Stimulated activated CD4-positive, alpha-beta T cell treated with anti-CD3 and anti-CD28 coated beads, Interleukin-2, amount 100 ng/mL, for 24 hours (primary cell): ENCODE results near the gene CHN2.
A peak's percentile ranks its signal among the peaks of the same experiment; 100 is the strongest.

Source experiments
- DNase-seq, 2 donors: peaks; one replicate each; pipeline ENCODE4 v3.0.0-alpha.2; 2020

The CHN2 gene

DNA sequence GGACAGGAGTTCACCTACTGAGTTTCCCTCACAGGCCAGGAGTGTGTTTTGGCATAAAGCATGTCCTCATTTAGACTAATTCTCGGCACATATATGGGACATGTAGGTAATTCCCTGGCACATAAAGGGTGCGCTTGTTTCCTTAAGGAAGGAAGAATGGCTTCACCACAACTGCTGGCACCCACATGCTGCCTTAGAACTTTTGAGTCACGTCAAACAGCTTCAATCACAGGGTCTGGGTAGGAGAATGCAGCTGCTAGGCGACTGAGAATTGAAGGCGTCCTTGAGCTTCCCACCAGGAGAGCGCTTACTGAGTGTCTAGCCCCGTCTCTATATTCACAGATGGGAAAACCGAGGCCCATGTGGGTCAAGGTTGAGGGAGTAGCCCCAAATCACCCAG, 146.1 kb downstream of the CHN2 start:
- DNase-seq: no peak

GRCh38 chr7:29341156-29341555, 146.6 kb downstream of the CHN2 start:
- no peak for DNase-seq

DNA sequence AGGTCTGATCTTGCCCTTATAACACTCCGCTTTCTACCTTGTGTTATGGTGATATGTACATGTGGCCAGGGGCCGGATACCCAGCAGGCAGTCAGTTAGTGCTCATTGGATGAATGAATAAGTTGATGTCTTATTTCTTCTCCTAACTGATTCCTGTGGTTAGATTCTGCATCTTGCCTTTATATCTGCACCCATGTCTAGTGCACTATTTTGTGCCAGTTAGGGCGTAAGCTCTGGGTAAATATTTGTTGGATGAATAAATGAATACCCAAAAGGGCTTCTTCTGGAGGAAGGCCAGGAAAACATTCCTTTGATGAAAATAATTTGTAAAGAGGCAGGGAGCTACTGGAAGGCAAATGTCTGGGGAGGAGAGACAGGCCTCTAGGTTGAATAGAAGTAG, 148.2 kb downstream of the CHN2 start:
- DNase-seq: no peak

DNA sequence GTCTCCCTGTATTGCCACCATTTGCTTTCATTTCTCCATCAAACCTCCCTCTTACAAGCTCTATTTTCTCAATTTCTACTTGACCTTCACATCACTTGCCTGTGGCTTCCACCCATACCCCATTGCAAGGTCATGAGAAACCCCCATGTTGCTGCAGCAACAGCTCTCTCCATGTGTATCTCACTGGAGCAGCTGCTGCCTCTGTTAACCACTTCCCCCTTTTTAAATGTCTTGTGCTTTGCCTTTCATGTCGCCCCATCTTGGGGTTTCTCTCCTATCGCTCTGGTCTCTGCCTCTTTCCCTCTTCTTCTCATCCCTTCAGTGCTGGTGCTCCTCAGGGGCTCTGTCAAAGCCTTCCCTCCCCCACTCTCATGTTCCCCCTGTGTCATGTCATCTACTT, 148.8 kb downstream of the CHN2 start:
- no peak for DNase-seq

DNA sequence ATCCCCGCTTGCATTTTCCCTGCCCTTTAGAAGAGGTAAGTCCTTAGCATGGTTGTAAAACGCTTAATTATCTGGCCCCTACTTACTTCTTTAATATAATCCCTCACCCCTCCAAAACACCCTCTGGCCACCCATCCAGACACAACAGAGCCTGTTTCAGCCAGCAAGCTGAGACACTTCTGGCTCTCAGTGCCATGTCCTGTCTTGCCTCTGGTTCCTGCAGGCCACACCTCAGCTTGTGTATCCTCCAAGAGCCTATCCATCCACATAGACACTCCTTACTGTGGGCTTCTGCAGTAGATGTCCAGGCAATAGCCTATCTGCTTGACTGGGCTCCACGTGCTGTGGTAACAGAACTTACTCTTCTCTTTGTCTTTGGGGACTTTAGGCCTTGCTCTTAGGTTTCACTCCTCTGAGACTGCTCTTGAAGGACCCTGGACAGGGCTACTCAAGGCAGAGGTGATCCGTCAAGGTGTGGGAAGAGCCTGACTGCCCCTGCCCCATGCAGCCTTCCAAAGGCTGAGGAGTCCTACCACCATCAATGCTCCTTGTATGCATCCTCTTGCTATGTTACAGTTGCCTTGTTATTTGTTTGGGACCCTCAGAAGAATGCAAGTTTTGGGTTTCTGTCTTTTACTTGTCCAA, 149.9 kb downstream of the CHN2 start:
- no peak for DNase-seq

- DNase-seq: peak in 1 of 2 donors; percentile 12
These were observed 151.0 kb downstream of the CHN2 start for GRCh38 chr7:29345590-29345989.

DNA sequence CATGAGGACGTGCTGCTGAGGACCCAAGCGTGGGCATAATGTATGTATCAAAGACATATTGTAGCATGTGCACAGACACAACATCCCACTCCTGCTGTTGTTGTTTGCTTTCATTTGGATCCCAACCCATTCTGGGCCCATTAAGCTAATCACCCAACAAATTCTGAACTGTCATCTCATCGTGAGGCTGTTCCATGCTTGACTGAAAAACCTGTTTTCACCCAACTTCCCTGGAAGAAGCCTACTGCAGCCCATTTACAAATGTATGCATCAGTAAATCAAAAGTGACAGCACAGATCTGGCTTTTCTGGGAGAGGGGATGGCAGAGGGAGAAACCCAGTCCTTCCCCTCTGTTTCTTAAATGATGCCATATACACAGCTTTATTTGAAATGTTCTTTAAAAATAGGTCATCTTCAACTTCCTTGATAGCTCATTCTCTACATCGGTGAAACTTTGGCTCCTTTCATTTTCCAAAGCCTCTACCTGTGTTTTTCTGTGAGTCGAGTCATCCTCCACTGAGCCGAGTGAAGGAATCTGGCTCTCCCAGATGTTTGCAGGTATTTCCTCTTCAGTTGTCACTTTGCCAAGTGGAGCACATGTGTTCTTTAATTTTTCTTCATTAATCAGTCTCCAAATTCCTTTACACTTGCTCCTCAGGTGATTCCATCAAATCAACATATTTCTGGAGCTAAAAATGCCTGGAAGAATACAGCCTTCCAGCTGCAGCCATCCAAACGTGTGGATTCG, 151.8 kb downstream of the CHN2 start:
- no peak for DNase-seq

- no peak for DNase-seq
These were observed 154.8 kb downstream of the CHN2 start for GRCh38 chr7:29349362-29349761.

- no peak for DNase-seq
These were observed 155.8 kb downstream of the CHN2 start for GRCh38 chr7:29350351-29350750.

DNA sequence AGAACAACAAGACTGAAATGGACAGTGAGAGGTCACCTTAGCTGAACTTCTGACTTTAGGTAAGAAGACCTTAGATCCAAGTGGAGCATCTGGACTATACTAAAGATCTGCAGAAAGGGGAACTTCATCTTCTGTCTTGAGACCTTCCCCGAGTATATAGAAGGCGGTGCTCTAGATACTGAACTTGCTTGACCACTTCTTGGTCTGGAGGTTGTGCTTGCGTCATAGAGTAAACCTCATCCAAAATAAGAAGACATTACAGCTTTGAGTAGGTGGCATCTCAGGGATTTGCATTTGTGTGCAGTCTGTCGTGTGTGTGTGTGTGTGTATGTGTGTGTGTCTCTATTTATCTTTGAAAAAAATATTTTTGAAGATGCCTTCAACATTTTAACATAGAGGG, 157.5 kb downstream of the CHN2 start:
- no peak for DNase-seq

DNA sequence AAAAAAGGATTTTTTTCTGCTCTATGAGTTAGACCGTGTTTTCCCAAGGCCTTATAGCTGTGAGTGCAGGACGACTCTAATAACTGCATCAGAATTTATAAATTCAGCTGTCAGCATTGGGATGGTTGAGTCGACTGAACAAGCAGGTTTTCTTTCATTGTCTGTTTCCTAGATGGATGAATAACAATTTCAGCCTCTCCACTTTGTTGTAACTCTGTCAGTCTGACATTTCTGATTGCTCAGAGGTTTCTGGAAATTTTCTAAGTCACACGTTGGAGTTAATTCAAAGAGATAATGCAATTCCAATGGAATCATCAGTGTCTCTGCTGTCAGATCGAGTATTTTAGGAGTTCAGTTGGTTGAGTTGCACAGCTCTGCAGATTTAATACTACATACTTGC, 159.2 kb downstream of the CHN2 start:
- no peak for DNase-seq

DNA sequence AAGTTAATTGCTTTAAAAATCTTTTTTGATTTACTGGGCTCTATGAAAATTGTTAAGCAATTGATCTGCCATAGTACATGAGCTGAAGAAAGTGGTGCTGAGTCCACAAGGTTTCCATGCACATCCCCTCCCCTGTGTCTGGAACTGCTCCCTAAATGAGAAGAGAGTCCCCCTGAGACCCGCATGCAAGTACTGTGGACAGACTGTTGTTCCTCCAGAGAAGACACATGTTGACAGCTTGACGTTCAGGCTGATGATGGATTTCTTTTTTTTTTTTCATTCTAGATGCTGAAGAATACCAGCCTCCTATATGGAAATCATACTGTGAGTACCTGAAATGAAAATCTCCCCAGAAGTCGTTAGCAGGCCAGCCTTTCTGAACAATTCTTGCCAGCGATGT, 159.8 kb downstream of the CHN2 start:
- DNase-seq: no peak

DNA sequence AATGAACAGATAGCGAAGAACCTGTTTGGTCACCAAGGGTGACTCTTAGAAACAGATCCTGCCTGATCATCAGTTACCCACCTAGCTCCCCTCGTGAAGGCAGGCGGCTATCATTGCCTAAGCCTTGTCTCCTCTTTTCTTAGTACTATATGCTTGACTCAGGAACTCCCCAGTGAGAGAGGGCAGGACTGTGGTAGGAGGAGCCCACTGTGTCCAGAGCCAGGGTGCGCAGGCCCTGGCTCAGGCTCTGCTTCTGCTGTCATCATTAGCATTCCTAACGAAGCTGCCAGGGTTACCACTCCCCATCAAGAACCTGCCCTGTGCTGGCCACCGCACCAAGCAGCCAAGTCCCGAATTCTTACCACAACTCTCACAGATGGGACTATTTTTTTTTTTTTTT, 160.8 kb downstream of the CHN2 start:
- no peak for DNase-seq

DNA sequence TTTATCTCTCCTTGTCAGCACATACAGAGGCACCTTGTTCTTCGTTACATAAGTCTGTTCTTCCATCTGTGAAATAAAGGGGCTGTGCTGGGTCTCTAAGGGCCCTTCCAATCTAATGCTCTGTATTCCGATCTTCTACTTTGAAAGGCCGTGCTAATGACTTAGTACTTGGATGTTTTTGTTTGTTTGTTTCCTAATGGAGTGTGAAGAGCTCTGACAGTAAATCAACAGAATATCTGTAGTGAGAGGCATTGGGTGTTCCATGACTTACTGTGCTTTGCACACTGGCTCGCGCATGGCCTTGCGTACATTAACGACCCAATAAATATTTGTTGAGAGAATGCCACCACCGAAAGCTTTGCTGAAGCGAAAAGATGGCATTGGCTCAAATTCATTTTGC, 162.1 kb downstream of the CHN2 start:
- DNase-seq: no peak

- no peak for DNase-seq
These were observed 165.0 kb downstream of the CHN2 start for GRCh38 chr7:29359482-29360093.

GRCh38 chr7:29360633-29361625, 166.4 kb downstream of the CHN2 start:
- DNase-seq: no peak

DNA sequence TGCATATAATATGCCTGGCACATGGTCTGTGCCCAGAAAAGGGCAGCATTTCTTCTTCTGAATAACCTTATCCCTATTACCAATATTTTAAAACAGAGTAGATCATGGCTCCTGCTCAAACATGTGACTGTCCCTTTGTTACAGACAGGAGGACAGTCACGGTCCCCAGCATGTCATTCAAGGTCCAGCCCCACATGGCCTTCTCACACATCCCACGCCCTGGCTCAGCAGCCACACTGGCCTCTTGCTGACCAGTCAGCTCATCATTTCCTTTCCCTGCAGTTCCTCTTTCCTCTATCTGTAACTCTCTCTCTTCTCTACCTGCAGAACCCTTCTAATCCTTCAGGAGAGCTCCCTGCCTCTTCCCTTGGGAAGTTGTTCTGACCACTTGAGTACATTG, 167.8 kb downstream of the CHN2 start:
- no peak for DNase-seq

DNA sequence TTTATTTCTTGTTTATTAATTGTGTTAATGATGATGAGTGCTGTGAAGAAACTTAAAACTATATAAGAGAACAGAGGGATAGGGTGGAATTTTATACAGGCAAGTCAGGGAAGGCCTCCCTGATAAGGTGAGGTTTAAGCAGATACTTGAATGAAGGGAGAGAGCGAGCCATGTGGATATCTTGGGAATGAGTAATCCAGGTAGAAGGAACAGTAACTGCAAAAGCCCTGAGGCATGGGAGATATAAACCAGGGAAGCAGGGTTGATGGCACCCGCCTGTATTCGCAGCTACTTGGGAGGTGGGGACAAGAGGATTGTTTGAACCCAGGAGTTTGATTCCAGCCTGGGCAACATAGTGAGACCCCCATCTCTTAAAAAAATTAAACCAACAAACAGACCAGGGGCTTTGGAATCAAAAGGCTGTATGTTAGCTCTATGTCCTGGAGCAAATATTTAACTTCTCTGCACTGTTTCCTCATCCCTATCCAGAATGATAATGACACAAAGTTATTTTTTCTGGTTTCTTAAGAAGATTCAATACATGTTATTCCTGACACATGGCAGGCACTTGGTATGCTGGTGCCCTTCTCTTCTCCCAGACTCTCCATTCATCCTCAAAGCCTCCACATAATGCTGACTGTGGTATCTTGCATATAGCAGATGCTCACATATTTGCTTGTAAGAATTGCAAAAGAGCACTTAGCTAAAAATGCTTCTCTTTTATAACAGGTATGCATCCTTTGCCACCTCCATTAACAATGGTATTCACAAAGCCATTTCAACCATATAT, 169.3 kb downstream of the CHN2 start:
- DNase-seq: no peak

DNA sequence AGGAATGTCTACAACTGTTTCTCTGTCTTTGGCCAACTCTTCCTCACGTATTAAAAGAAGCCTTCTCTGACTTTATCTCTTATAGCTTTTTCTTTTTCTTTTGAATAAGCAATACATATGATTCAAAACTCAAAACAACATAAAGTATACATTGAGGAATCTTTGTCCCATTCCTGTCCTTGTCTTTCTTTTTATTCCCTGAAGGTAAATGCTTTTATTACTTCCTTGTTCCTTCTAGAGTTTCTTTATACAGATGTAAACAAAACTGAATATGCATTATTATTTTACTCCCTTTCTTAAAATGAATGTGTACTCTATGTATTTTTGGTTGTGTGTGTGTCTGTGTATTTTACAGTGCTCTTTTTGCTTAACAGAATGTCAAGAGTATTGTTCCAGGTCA, 170.1 kb downstream of the CHN2 start:
- DNase-seq: no peak

DNA sequence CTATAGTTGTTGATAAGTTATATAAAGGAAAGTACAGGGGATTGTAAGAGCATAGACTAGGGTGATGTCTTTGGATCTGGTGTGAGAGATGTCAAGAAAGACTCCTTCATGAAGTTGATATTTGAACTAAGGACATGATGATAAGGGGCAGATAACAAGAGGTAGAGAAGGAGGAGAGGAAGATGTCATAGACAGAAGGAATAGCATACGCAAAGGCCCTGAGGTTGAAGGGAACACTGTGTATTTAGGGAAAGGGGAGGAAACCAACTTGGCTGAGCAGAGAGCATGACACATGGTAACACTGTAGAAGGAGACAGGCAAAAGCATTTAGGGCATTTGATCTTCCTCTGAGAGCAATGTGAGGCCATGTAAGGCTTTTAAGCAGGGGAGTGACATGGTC, 170.8 kb downstream of the CHN2 start:
- no peak for DNase-seq

- DNase-seq: no peak
These were observed 173.2 kb downstream of the CHN2 start for GRCh38 chr7:29367784-29368183.

GRCh38 chr7:29369909-29370488, 175.4 kb downstream of the CHN2 start:
- DNase-seq: no peak
